Kidney (tissue), 14 donors: ENCODE measurements around the gene MCOLN2. TPM values are rescaled to one million over a fixed set of nuclear protein-coding genes. Genes with fewer than 3 reads are reported as not detected.

Source experiments
- DNase-seq, 5 donors: peaks; one replicate each; pipeline ENCODE4 v3.0.0-alpha.2; 2013 to 2020
- FAIRE-seq: peaks from 2 replicates; lab custom pipeline; 2012; peaks lifted over from hg19 to GRCh38; lab: Jason Lieb, UNC
- H3K27ac ChIP-seq, 2 donors: one replicate each; pipeline ENCODE4 v1.7.0; 2013; ENCODE audit warnings: low read depth in 2 of 2, low read length in 2 of 2, inconsistent platforms in 1 of 2
- H3K27me3 ChIP-seq: one replicate; pipeline ENCODE4 v1.7.1; 2013; ENCODE audit warnings: low read length, inconsistent platforms; ENCODE audit not compliant: control insufficient read depth, insufficient read depth
- H3K36me3 ChIP-seq, 3 donors: one replicate each; pipeline versions ENCODE4 v1.7.0 to v1.7.1; 2013; ENCODE audit warnings: low read length in 3 of 3, control low read depth in 1 of 3, inconsistent platforms in 1 of 3; ENCODE audit not compliant: insufficient read depth in 3 of 3, control insufficient read depth in 2 of 3
- H3K4me1 ChIP-seq, 3 donors: one replicate each; pipeline versions ENCODE4 v1.7.0 to v1.7.1; 2013; ENCODE audit warnings: low read length in 3 of 3, inconsistent platforms in 1 of 3, low read depth in 1 of 3; ENCODE audit not compliant: control insufficient read depth in 2 of 3, insufficient read depth in 2 of 3
- H3K4me3 ChIP-seq, 3 donors: one replicate each; pipeline versions ENCODE4 v1.7.0 to v1.8.1; 2013; ENCODE audit warnings: low read length in 3 of 3, control low read depth in 1 of 3, inconsistent platforms in 1 of 3
- H3K9ac ChIP-seq, 3 donors: one replicate each; pipeline versions ENCODE4 v1.7.0 to v1.7.1; 2013; ENCODE audit warnings: low read length in 3 of 3, control low read depth in 1 of 3, inconsistent platforms in 1 of 3
- H3K9me3 ChIP-seq, 3 donors: one replicate each; pipeline versions ENCODE4 v1.7.0 to v1.7.1; 2013; ENCODE audit warnings: low read length in 3 of 3, control low read depth in 1 of 3, inconsistent platforms in 1 of 3; ENCODE audit not compliant: control insufficient read depth in 2 of 3, insufficient read depth in 1 of 3
- intact Hi-C: fragments of 100-400 bp; cut with DNase I; formaldehyde crosslinking; loops from one replicate; pipeline ENCODE4 v1.11.1; 2022
- polyA plus RNA-seq: library from polyadenylated mRNA; stranded (reverse); fragments of 350-450 nt; fragmentation: Illumina TruSeq; extraction: RNeasy Lipid Tissue Mini Kit (QIAGEN cat#74804); gene quantifications from one replicate; pipeline ENCODE4 v1.2.3, GENCODE V29; 2014; ENCODE audit warnings: low read depth, low replicate concordance; ENCODE audit not compliant: insufficient read depth
- total RNA-seq: library from RNA; stranded (reverse); fragmentation: NEBNext Ultra II Directional; extraction: Animal tissue kit (Norgen Biotek cat#: 25700); gene quantifications from one replicate; pipeline ENCODE4 v1.2.1, GENCODE V29; 2021
- TF ChIP-seq, protein P1 (sequence below): IDR thresholded peaks from 3 replicates; pipeline ENCODE4 v1.5.1; 2012; ENCODE audit warnings: mild to moderate bottlenecking, moderate library complexity, borderline replicate concordance; ENCODE audit not compliant: insufficient read depth; ENCODE audit errors: extremely low read depth
- donor health status: control.
- donor health status: control.
- donor health status: control.
- donor health status: control.
- donor health status: control.
- donor health status: DM: yes; HTN: yes; CAD: no.
- donor health status: Normal renal cell carcinoma (clear cell type).

The MCOLN2 gene
- total and polyA plus RNA-seq, 2 donors from 2014 or later: 0.56 to 3.1 TPM

GRCh38 chr1:84877592-84877991 lies 119.3 kb downstream of the MCOLN2 start:
- Histone ChIP-seq H3K27ac (no peak overlapping the region), H3K36me3 (no peaks in the 10 kb centered on the region), H3K27me3 (no peaks in the 10 kb centered on the region), H3K4me3 (no peak overlapping the region), H3K9ac (no peak overlapping the region), H3K4me1 (no peaks in the 10 kb centered on the region), H3K9me3 (no peaks in the 10 kb centered on the region)
- TF ChIP-seq, protein P1, sequence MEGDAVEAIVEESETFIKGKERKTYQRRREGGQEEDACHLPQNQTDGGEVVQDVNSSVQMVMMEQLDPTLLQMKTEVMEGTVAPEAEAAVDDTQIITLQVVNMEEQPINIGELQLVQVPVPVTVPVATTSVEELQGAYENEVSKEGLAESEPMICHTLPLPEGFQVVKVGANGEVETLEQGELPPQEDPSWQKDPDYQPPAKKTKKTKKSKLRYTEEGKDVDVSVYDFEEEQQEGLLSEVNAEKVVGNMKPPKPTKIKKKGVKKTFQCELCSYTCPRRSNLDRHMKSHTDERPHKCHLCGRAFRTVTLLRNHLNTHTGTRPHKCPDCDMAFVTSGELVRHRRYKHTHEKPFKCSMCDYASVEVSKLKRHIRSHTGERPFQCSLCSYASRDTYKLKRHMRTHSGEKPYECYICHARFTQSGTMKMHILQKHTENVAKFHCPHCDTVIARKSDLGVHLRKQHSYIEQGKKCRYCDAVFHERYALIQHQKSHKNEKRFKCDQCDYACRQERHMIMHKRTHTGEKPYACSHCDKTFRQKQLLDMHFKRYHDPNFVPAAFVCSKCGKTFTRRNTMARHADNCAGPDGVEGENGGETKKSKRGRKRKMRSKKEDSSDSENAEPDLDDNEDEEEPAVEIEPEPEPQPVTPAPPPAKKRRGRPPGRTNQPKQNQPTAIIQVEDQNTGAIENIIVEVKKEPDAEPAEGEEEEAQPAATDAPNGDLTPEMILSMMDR: no peak
- DNase-seq (no peak), FAIRE-seq (no peak)
- intact Hi-C loops: no loop called here

DNA sequence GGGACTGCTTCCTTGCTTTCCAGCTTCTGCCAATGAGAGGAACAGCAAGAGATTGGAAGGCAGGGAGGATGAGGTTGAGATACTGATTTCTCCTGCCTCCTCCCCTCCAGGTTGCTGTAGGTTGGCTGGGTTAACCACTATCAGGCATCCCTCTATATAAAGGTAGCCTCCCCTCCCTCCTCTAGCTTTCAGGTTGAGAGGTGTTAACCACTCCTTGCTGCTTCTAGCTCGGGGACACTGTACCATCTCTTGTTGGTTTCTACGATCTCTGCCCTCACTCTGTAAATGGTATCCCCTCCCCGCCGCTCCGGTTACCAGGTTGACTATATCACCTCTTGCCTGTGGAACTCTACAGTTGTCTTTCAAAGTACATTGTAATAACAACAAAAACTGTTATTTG lies 120.6 kb downstream of the MCOLN2 start:
- no peaks in the 10 kb centered on the region for H3K4me1 ChIP-seq
- no peak for DNase-seq
- no peak for FAIRE-seq
- H3K4me3 ChIP-seq: no peak overlapping the region
- intact Hi-C loops: no loop called here
- TF ChIP-seq, protein P1: no peak
- H3K27ac ChIP-seq: no peak overlapping the region
- H3K9me3 ChIP-seq: no peaks in the 10 kb centered on the region
- H3K36me3 ChIP-seq: no peaks in the 10 kb centered on the region
- H3K9ac ChIP-seq: no peak overlapping the region
- no peaks in the 10 kb centered on the region for H3K27me3 ChIP-seq

Other genes with a start within 250 kb of the MCOLN2 start
- 0.22 TPM for gene LPAR3, start 103.9 kb downstream of the MCOLN2 start, total RNA-seq
- gene LPAR3, start 103.9 kb downstream of the MCOLN2 start, polyA plus RNA-seq: not detected
- 3.1 TPM for gene MCOLN3, start 51.4 kb upstream of the MCOLN2 start, total RNA-seq
- gene MCOLN3, start 51.4 kb upstream of the MCOLN2 start, polyA plus RNA-seq: 7.8 TPM
- gene SYDE2, start 203.9 kb upstream of the MCOLN2 start, total RNA-seq: 7.0 TPM
- 1.3 TPM for gene SYDE2, start 203.9 kb upstream of the MCOLN2 start, polyA plus RNA-seq